ENCODE results near the gene COL4A2.

COL4A2 gene

GRCh38 chr13:110412132-110412914 is 105.2 kb downstream of the COL4A2 start:
- H3K27me3 ChIP-seq (ENCODE audit: low read depth, low read length) = no peaks in the 10 kb centered on the region
- H3K9me3 ChIP-seq (ENCODE audit: control insufficient read depth in 1 of 2, low read length in 2 of 2) = no peaks in the 10 kb centered on the region
- H3K36me3 ChIP-seq (ENCODE audit: control insufficient read depth in 1 of 2, insufficient read depth in 2 of 2, low read length in 2 of 2) = peaks cover 0 to 2% of the 10 kb centered on the region in 2 donors
- peak overlapping the region; percentile 86 for H3K27ac ChIP-seq (ENCODE audit: low read length)
- H3K4me3 ChIP-seq (ENCODE audit: low read depth in 1 of 2, low read length in 2 of 2) = no peak overlapping the region
- peaks cover 13 to 29% of the 10 kb centered on the region in 2 donors for H3K4me1 ChIP-seq (ENCODE audit: control insufficient read depth in 1 of 2, insufficient read depth in 2 of 2, low read length in 2 of 2)

- H3K36me3 ChIP-seq (ENCODE audit: control insufficient read depth in 1 of 2, insufficient read depth in 2 of 2, low read length in 2 of 2) = no peaks in the 10 kb centered on the region
- no peaks in the 10 kb centered on the region for H3K27me3 ChIP-seq (ENCODE audit: low read depth, low read length)
- H3K27ac ChIP-seq (ENCODE audit: low read length) = peak overlapping the region; percentile 86
- H3K9me3 ChIP-seq (ENCODE audit: control insufficient read depth in 1 of 2, low read length in 2 of 2) = no peaks in the 10 kb centered on the region
- H3K4me3 ChIP-seq (ENCODE audit: low read depth in 1 of 2, low read length in 2 of 2) = no peak overlapping the region
- H3K4me1 ChIP-seq (ENCODE audit: control insufficient read depth in 1 of 2, insufficient read depth in 2 of 2, low read length in 2 of 2) = peaks cover 13 to 37% of the 10 kb centered on the region in 2 donors
Measured at GRCh38 chr13:110413016-110413675, 106.1 kb downstream of the COL4A2 start.

- H3K27ac ChIP-seq (ENCODE audit: low read length) = peak overlapping the region; percentile 86
- H3K27me3 ChIP-seq (ENCODE audit: low read depth, low read length) = no peaks in the 10 kb centered on the region
- H3K9me3 ChIP-seq (ENCODE audit: control insufficient read depth in 1 of 2, low read length in 2 of 2) = no peaks in the 10 kb centered on the region
- H3K4me3 ChIP-seq (ENCODE audit: low read depth in 1 of 2, low read length in 2 of 2) = no peak overlapping the region
- H3K36me3 ChIP-seq (ENCODE audit: control insufficient read depth in 1 of 2, insufficient read depth in 2 of 2, low read length in 2 of 2) = no peaks in the 10 kb centered on the region
- peaks cover 13 to 41% of the 10 kb centered on the region in 2 donors for H3K4me1 ChIP-seq (ENCODE audit: control insufficient read depth in 1 of 2, insufficient read depth in 2 of 2, low read length in 2 of 2)
Measured at GRCh38 chr13:110413676-110414040, 106.6 kb downstream of the COL4A2 start.

- Histone ChIP-seq H3K4me1 (ENCODE audit: control insufficient read depth in 1 of 2, insufficient read depth in 2 of 2, low read length in 2 of 2) (peaks cover 10 to 41% of the 10 kb centered on the region in 2 donors), H3K27ac (ENCODE audit: low read length) (peak overlapping the region; percentile 62), H3K4me3 (ENCODE audit: low read depth in 1 of 2, low read length in 2 of 2) (no peak overlapping the region), H3K27me3 (ENCODE audit: low read depth, low read length) (no peaks in the 10 kb centered on the region), H3K9me3 (ENCODE audit: control insufficient read depth in 1 of 2, low read length in 2 of 2) (no peaks in the 10 kb centered on the region), H3K36me3 (ENCODE audit: control insufficient read depth in 1 of 2, insufficient read depth in 2 of 2, low read length in 2 of 2) (no peaks in the 10 kb centered on the region)
Measured at GRCh38 chr13:110414283-110414682, 107.2 kb downstream of the COL4A2 start.

- Histone ChIP-seq H3K4me1 (ENCODE audit: control insufficient read depth in 1 of 2, insufficient read depth in 2 of 2, low read length in 2 of 2) (peaks cover 8 to 41% of the 10 kb centered on the region in 2 donors), H3K36me3 (ENCODE audit: control insufficient read depth in 1 of 2, insufficient read depth in 2 of 2, low read length in 2 of 2) (peaks cover 0 to 5% of the 10 kb centered on the region in 2 donors)
Measured at GRCh38 chr13:110414931-110415330, 107.8 kb downstream of the COL4A2 start.

GRCh38 chr13:110415669-110416068 is 108.6 kb downstream of the COL4A2 start:
- no peak overlapping the region for H3K4me3 ChIP-seq (ENCODE audit: low read depth in 1 of 2, low read length in 2 of 2)
- peak overlapping the region; percentile 62 for H3K27ac ChIP-seq (ENCODE audit: low read length)
- peaks cover 8 to 41% of the 10 kb centered on the region in 2 donors for H3K4me1 ChIP-seq (ENCODE audit: control insufficient read depth in 1 of 2, insufficient read depth in 2 of 2, low read length in 2 of 2)
- H3K9me3 ChIP-seq (ENCODE audit: control insufficient read depth in 1 of 2, low read length in 2 of 2) = no peaks in the 10 kb centered on the region
- H3K27me3 ChIP-seq (ENCODE audit: low read depth, low read length) = no peaks in the 10 kb centered on the region
- peaks cover 0 to 7% of the 10 kb centered on the region in 2 donors for H3K36me3 ChIP-seq (ENCODE audit: control insufficient read depth in 1 of 2, insufficient read depth in 2 of 2, low read length in 2 of 2)

More at GRCh38 chr13:110414931-110415330, 107.8 kb downstream of the COL4A2 start:
- Histone ChIP-seq H3K4me3 (ENCODE audit: low read depth in 1 of 2, low read length in 2 of 2) (no peak overlapping the region), H3K27me3 (ENCODE audit: low read depth, low read length) (no peaks in the 10 kb centered on the region), H3K27ac (ENCODE audit: low read length) (no peak overlapping the region), H3K9me3 (ENCODE audit: control insufficient read depth in 1 of 2, low read length in 2 of 2) (no peaks in the 10 kb centered on the region)

- Histone ChIP-seq H3K27ac (ENCODE audit: low read length) (peak overlapping the region; percentile 62), H3K36me3 (ENCODE audit: control insufficient read depth in 1 of 2, insufficient read depth in 2 of 2, low read length in 2 of 2) (peaks cover 0 to 7% of the 10 kb centered on the region in 2 donors), H3K4me3 (ENCODE audit: low read depth in 1 of 2, low read length in 2 of 2) (peak overlapping the region in 1 of 2 donors; percentile 6), H3K27me3 (ENCODE audit: low read depth, low read length) (no peaks in the 10 kb centered on the region), H3K9me3 (ENCODE audit: control insufficient read depth in 1 of 2, low read length in 2 of 2) (no peaks in the 10 kb centered on the region), H3K4me1 (ENCODE audit: control insufficient read depth in 1 of 2, insufficient read depth in 2 of 2, low read length in 2 of 2) (peaks cover 6 to 35% of the 10 kb centered on the region in 2 donors)
Measured at GRCh38 chr13:110416131-110417025, 109.3 kb downstream of the COL4A2 start.

GRCh38 chr13:110418944-110419343 is 111.9 kb downstream of the COL4A2 start:
- peaks cover 0 to 7% of the 10 kb centered on the region in 2 donors for H3K36me3 ChIP-seq (ENCODE audit: control insufficient read depth in 1 of 2, insufficient read depth in 2 of 2, low read length in 2 of 2)
- H3K27me3 ChIP-seq (ENCODE audit: low read depth, low read length) = no peaks in the 10 kb centered on the region
- peak overlapping the region; percentile 42 for H3K27ac ChIP-seq (ENCODE audit: low read length)
- H3K4me1 ChIP-seq (ENCODE audit: control insufficient read depth in 1 of 2, insufficient read depth in 2 of 2, low read length in 2 of 2) = peaks cover 0 to 27% of the 10 kb centered on the region in 2 donors
- no peak overlapping the region for H3K4me3 ChIP-seq (ENCODE audit: low read depth in 1 of 2, low read length in 2 of 2)
- no peaks in the 10 kb centered on the region for H3K9me3 ChIP-seq (ENCODE audit: control insufficient read depth in 1 of 2, low read length in 2 of 2)

- Histone ChIP-seq H3K27ac (ENCODE audit: low read length) (peak overlapping the region; percentile 42), H3K4me3 (ENCODE audit: low read depth in 1 of 2, low read length in 2 of 2) (no peak overlapping the region), H3K4me1 (ENCODE audit: control insufficient read depth in 1 of 2, insufficient read depth in 2 of 2, low read length in 2 of 2) (peaks cover 0 to 27% of the 10 kb centered on the region in 2 donors), H3K27me3 (ENCODE audit: low read depth, low read length) (no peaks in the 10 kb centered on the region), H3K36me3 (ENCODE audit: control insufficient read depth in 1 of 2, insufficient read depth in 2 of 2, low read length in 2 of 2) (peaks cover 0 to 8% of the 10 kb centered on the region in 2 donors), H3K9me3 (ENCODE audit: control insufficient read depth in 1 of 2, low read length in 2 of 2) (no peaks in the 10 kb centered on the region)
Measured at GRCh38 chr13:110419381-110419791, 112.3 kb downstream of the COL4A2 start.

- no peaks in the 10 kb centered on the region for H3K9me3 ChIP-seq (ENCODE audit: control insufficient read depth in 1 of 2, low read length in 2 of 2)
- peaks cover 0 to 13% of the 10 kb centered on the region in 2 donors for H3K36me3 ChIP-seq (ENCODE audit: control insufficient read depth in 1 of 2, insufficient read depth in 2 of 2, low read length in 2 of 2)
- H3K4me3 ChIP-seq (ENCODE audit: low read depth in 1 of 2, low read length in 2 of 2) = no peak overlapping the region
- no peaks in the 10 kb centered on the region for H3K27me3 ChIP-seq (ENCODE audit: low read depth, low read length)
- H3K27ac ChIP-seq (ENCODE audit: low read length) = no peak overlapping the region
- peaks cover 0 to 27% of the 10 kb centered on the region in 2 donors for H3K4me1 ChIP-seq (ENCODE audit: control insufficient read depth in 1 of 2, insufficient read depth in 2 of 2, low read length in 2 of 2)
Measured at GRCh38 chr13:110419946-110420345, 112.9 kb downstream of the COL4A2 start.

GRCh38 chr13:110420626-110421025 is 113.5 kb downstream of the COL4A2 start:
- Histone ChIP-seq H3K4me1 (ENCODE audit: control insufficient read depth in 1 of 2, insufficient read depth in 2 of 2, low read length in 2 of 2) (peaks cover 0 to 26% of the 10 kb centered on the region in 2 donors), H3K4me3 (ENCODE audit: low read depth in 1 of 2, low read length in 2 of 2) (no peak overlapping the region), H3K9me3 (ENCODE audit: control insufficient read depth in 1 of 2, low read length in 2 of 2) (no peaks in the 10 kb centered on the region), H3K36me3 (ENCODE audit: control insufficient read depth in 1 of 2, insufficient read depth in 2 of 2, low read length in 2 of 2) (peaks cover 0 to 19% of the 10 kb centered on the region in 2 donors), H3K27me3 (ENCODE audit: low read depth, low read length) (no peaks in the 10 kb centered on the region), H3K27ac (ENCODE audit: low read length) (no peak overlapping the region)
